Measurements from ENCODE around the gene NOXA1.

DNA sequence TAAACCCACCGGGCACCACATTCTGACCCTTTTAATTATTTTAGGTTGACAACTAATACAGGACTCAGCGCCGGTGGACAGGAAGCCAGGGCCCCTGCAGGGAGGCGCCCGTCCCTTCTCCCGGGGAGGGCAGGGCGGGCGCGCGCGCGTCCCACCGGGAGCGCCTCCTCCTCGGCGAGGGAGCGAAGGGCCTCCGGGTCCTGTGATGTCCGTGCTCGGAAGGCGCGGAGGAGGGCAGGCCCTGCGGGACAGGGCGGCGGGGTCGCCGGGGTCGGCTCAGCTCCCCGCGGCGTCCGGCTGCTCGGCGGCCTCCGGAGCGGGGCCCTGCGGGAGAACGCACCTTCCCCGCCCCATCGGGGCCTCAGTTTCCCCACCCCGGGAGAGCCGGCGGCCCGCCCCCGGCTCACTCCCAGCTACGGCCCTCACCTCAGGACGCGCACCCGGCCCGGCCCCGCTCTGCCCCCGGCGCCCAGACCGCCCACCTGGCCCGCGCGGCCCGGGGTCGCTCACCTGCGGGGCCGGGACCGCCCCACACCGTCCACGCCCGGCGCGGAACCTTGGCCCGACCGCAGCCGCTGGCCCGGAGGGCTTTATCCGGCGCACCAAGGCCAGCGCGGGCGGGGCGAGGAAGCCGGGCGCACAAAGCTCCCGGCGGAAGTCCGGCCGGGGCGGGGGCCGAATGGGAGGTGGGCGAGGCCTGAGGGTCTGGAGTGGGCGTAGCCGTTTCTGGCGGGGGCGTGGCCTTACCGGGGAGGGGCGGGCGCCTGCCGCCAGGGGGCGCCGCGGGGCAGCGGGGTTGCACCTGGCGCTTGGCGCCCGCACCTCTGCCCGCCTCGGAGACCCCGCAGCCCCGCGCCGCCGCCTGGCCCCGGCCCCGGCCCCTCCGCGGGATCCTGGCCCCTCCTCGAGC is at the start of gene NOXA1, which contains the start of gene EXD3:
- TF ChIP-seq, protein P1, sequence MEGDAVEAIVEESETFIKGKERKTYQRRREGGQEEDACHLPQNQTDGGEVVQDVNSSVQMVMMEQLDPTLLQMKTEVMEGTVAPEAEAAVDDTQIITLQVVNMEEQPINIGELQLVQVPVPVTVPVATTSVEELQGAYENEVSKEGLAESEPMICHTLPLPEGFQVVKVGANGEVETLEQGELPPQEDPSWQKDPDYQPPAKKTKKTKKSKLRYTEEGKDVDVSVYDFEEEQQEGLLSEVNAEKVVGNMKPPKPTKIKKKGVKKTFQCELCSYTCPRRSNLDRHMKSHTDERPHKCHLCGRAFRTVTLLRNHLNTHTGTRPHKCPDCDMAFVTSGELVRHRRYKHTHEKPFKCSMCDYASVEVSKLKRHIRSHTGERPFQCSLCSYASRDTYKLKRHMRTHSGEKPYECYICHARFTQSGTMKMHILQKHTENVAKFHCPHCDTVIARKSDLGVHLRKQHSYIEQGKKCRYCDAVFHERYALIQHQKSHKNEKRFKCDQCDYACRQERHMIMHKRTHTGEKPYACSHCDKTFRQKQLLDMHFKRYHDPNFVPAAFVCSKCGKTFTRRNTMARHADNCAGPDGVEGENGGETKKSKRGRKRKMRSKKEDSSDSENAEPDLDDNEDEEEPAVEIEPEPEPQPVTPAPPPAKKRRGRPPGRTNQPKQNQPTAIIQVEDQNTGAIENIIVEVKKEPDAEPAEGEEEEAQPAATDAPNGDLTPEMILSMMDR (conservative IDR thresholded peaks at IDR 0.05; ENCODE audit: low read depth, low read length), result peak; percentile 62
- no peak for TF ChIP-seq EZH2 (IDR thresholded peaks at IDR 0.05; ENCODE audit: borderline replicate concordance, low read depth, low read length, poor library complexity, severe bottlenecking)
